Fibroblast of lung (primary cell): ENCODE measurements around the gene TIGD6.

ENCODE experiments used
- CTCF ChIP-seq, 2 donors: IDR thresholded peaks in 1 of 2; conservative IDR thresholded peaks in 1 of 2; 1 replicate in 1 of 2; 2 replicates in 1 of 2; pipeline ENCODE4 v1.5.1; 2011 to 2012; ENCODE audit warnings: low read length in 2 of 2, control low read depth in 1 of 2, inconsistent platforms in 1 of 2, low read depth in 1 of 2, mild to moderate bottlenecking in 1 of 2
- EZH2 ChIP-seq: IDR thresholded peaks from 2 replicates; pipeline ENCODE4 v1.5.1; 2012; ENCODE audit warnings: low read length, control low read depth, mild to moderate bottlenecking; ENCODE audit errors: missing control alignments

- no peak for TF ChIP-seq CTCF (conservative IDR thresholded peaks at IDR 0.05 in 1 of 2, IDR thresholded peaks at IDR 0.05 in 1 of 2; ENCODE audit: low read depth in 1 of 2, low read length in 2 of 2)
- TF ChIP-seq EZH2: no peak
Observed at GRCh38 chr5:150042459-150042858, 42.0 kb upstream of the TIGD6 start.
